GM23338 (cell line): ENCODE results near the gene CACNA2D3. TPM values are rescaled to one million over a fixed set of nuclear protein-coding genes. Genes with fewer than 3 reads are reported as not detected.

ENCODE experiments used
- ATAC-seq: fragments of 200-7000 bp; cut with Tn5 transposase; 3 replicates; pipeline ENCODE4 v1.9.1; 2020
- DNase-seq: peaks from one replicate; pipeline ENCODE4 v3.0.0-alpha.2; 2015; ENCODE audit warnings: low spot score
- H2AFZ ChIP-seq: fragments of 200-600 bp; sonication (generic); 2 replicates; pipeline ENCODE4 v1.8.0; 2016; ENCODE audit warnings: antibody characterized with exemption, mild to moderate bottlenecking, moderate library complexity
- H3F3A ChIP-seq: fragments of 200-600 bp; sonication (generic); replicated peaks from 2 replicates; pipeline ENCODE4 v1.8.0; 2017; ENCODE audit warnings: antibody characterized with exemption, mixed run types, low read depth
- H3K27ac ChIP-seq: fragments of 200-600 bp; sonication (generic); 2 replicates; pipeline ENCODE4 v1.6.1; 2016; ENCODE audit warnings: low read depth
- H3K27me3 ChIP-seq: fragments of 200-600 bp; sonication (generic); 2 replicates; pipeline ENCODE4 v1.8.0; 2016; ENCODE audit warnings: mild to moderate bottlenecking, mixed run types, moderate library complexity; ENCODE audit not compliant: insufficient read depth
- H3K36me3 ChIP-seq: fragments of 200-600 bp; sonication (generic); 2 replicates; pipeline ENCODE4 v1.8.0; 2016; ENCODE audit warnings: mild to moderate bottlenecking; ENCODE audit not compliant: insufficient read depth
- H3K4me1 ChIP-seq: fragments of 200-600 bp; sonication (generic); 2 replicates; pipeline ENCODE4 v1.8.0; 2016; ENCODE audit warnings: mild to moderate bottlenecking, moderate library complexity; ENCODE audit not compliant: insufficient read depth
- H3K4me2 ChIP-seq: fragments of 200-600 bp; sonication (generic); 2 replicates; pipeline ENCODE4 v1.7.1; 2017; ENCODE audit warnings: mixed run types
- H3K4me3 ChIP-seq: fragments of 200-600 bp; sonication (generic); 2 replicates; pipeline ENCODE4 v1.6.1; 2016; ENCODE audit warnings: mixed run types
- H3K79me2 ChIP-seq: fragments of 200-600 bp; sonication (generic); replicated peaks from 2 replicates; pipeline ENCODE4 v1.8.0; 2017; ENCODE audit warnings: mild to moderate bottlenecking; ENCODE audit not compliant: insufficient read depth
- H3K9me2 ChIP-seq: fragments of 200-600 bp; sonication (generic); 2 replicates; pipeline ENCODE4 v1.8.0; 2017; ENCODE audit not compliant: insufficient read depth
- H4K20me1 ChIP-seq: fragments of 200-600 bp; sonication (generic); replicated peaks from 2 replicates; pipeline ENCODE4 v1.8.0; 2017; ENCODE audit warnings: mild to moderate bottlenecking; ENCODE audit not compliant: insufficient read depth
- H3K27ac Mint-ChIP-seq: 2 replicates; pipeline ENCODE4 v1.8.0; 2020; ENCODE audit warnings: inconsistent platforms, mild to moderate bottlenecking, moderate library complexity, mixed read lengths
- H3K27me3 Mint-ChIP-seq: 3 replicates; pipeline ENCODE4 v1.8.0; 2022; ENCODE audit warnings: low read depth, mild to moderate bottlenecking, moderate library complexity, mixed read lengths, inconsistent platforms; ENCODE audit not compliant: insufficient read depth, poor library complexity
- H3K36me3 Mint-ChIP-seq: 3 replicates; pipeline ENCODE4 v1.8.0; 2021; ENCODE audit warnings: low read depth, mild to moderate bottlenecking, inconsistent platforms, moderate library complexity, mixed read lengths
- H3K4me1 Mint-ChIP-seq: 3 replicates; pipeline ENCODE4 v1.8.0; 2020; ENCODE audit warnings: mild to moderate bottlenecking, inconsistent platforms, mixed read lengths
- H3K4me3 Mint-ChIP-seq: 3 replicates; pipeline ENCODE4 v1.8.0; 2021; ENCODE audit warnings: moderate library complexity, mild to moderate bottlenecking, inconsistent platforms, mixed read lengths
- H3K9me3 Mint-ChIP-seq: 3 replicates; pipeline ENCODE4 v1.8.0; 2020; ENCODE audit warnings: moderate library complexity, mild to moderate bottlenecking, inconsistent platforms, mixed read lengths
- CTCF ChIP-seq, 2 experiments: fragments of 200-600 bp in 1 of 2; sonication (generic) in 1 of 2; conservative IDR thresholded peaks; 2 replicates each; pipeline versions ENCODE4 v1.5.1 to v1.6.1; 2016 to 2017; ENCODE audit warnings: antibody characterized with exemption in 2 of 2, low read depth in 2 of 2, mild to moderate bottlenecking in 2 of 2, moderate library complexity in 1 of 2
- ETS1 ChIP-seq: IDR thresholded peaks from 2 replicates; pipeline ENCODE4 v1.6.1; 2016; ENCODE audit warnings: antibody characterized with exemption
- JUNB ChIP-seq: IDR thresholded peaks from one replicate; pipeline ENCODE4 v1.6.1; 2016; ENCODE audit warnings: antibody characterized with exemption; ENCODE audit not compliant: unreplicated experiment
- NANOG ChIP-seq: IDR thresholded peaks from 2 replicates; pipeline ENCODE4 v1.6.1; 2016; ENCODE audit warnings: antibody characterized with exemption, borderline replicate concordance
- POLR2AphosphoS5 ChIP-seq: IDR thresholded peaks from 2 replicates; pipeline ENCODE4 v1.6.1; 2016; ENCODE audit warnings: antibody characterized with exemption, low read depth
- ZNF462 ChIP-seq: fragments of 250-450 bp; sonication (Bioruptor Pico); IDR thresholded peaks from 2 replicates; pipeline ENCODE4 v1.5.0; 2020; ENCODE audit warnings: mild to moderate bottlenecking, moderate library complexity
- polyA plus RNA-seq: library from polyadenylated mRNA; unstranded; fragments of >200 nt; fragmentation: Nextera tagmentation; extraction: Ambion mirVana; gene quantifications from 2 replicates; pipeline ENCODE4 v1.2.1, GENCODE V29; 2016
- total RNA-seq: library from RNA; depleted of rRNA; stranded (reverse); fragments of >200 nt; shearing (Covaris generic); gene quantifications from 2 replicates; pipeline ENCODE4 v1.2.3, GENCODE V29; 2014

The CACNA2D3 gene
- total and polyA plus RNA-seq, 2 experiments from 2014 or later = 2.2 to 2.3 TPM

- Mint-ChIP-seq H3K27ac (no peak overlapping the region), H3K27me3 (no peaks in the 10 kb centered on the region), H3K9me3 (no peaks in the 10 kb centered on the region), H3K4me3 (no peak overlapping the region), H3K36me3 (no peaks in the 10 kb centered on the region), H3K4me1 (peaks cover 11% of the 10 kb centered on the region)
- Histone ChIP-seq H3K27ac (no peak overlapping the region), H3K4me3 (no peak overlapping the region), H3K27me3 (no peaks in the 10 kb centered on the region), H3K9me2 (peaks cover 6% of the 10 kb centered on the region; the same call in 1 of the 2 replicates), H3K4me2 (no peak overlapping the region), H3K4me1 (peaks cover 9% of the 10 kb centered on the region), H3F3A (no peaks in the 10 kb centered on the region), H4K20me1 (no peaks in the 10 kb centered on the region), H2AFZ (no peak overlapping the region), H3K79me2 (no peaks in the 10 kb centered on the region), H3K36me3 (no peaks in the 10 kb centered on the region)
- DNase-seq (peak; percentile 39), ATAC-seq (peak; percentile 72)
- TF ChIP-seq JUNB (no peak), POLR2AphosphoS5 (no peak), CTCF (conservative IDR thresholded peaks at IDR 0.05; ENCODE audit: low read depth in 2 of 2) (peak; percentile 24 to 38), ETS1 (no peak), ZNF462 (CRISPR knock-in tag) (no peak), NANOG (no peak)
Observed at GRCh38 chr3:54360320-54360719, 238.0 kb downstream of the CACNA2D3 start.
